ENCODE results near the gene STARD10. TPM values are rescaled to one million over a fixed set of nuclear protein-coding genes. Genes with fewer than 3 reads are reported as not detected.
A peak's percentile ranks its signal among the peaks of the same experiment; 100 is the strongest.
"Not testable (repeated sequence)": the region's sequence is repeated elsewhere in the genome, so short reads cannot be mapped to it uniquely, and the experiment has no call there.

The STARD10 gene
- total and polyA plus RNA-seq, 11 donors = 35.2 to 237 (median 55.2) TPM

GRCh38 chr11:72812604-72812966 is 18.7 kb upstream of the STARD10 start:
- H3K27me3 ChIP-seq = no peaks in the 10 kb centered on the region
- H3K4me3 ChIP-seq = peak overlapping the region in 10 of 12 donors; percentile 67 to 99 (median 79)
- H3K27ac ChIP-seq = peak overlapping the region in 6 of 12 donors; percentile 91 to 98 (median 96)
- WGBS, 4 donors = 47 to 72% (median 59%) methylated on average over 3 to 4 of the region's 4 CpGs
- H3K4me1 ChIP-seq = peaks cover 0 to 78% (median 33%) of the 10 kb centered on the region in 12 donors
- DNase-seq (no peak), ATAC-seq (no peak)
- no peaks in the 10 kb centered on the region for H3K9me3 ChIP-seq
- TF ChIP-seq POLR2A (IDR thresholded peaks at IDR 0.05) = no peak
- TF ChIP-seq CTCF (IDR thresholded peaks at IDR 0.05) = no peak
- H3K36me3 ChIP-seq = peaks cover 0 to 35% (median 4%) of the 10 kb centered on the region in 9 donors
- intact Hi-C loops (cut with DNase I) = loop anchor here in 1 of 10 donors (5.0 kb wide), 1 partner anchor 90 kb away; no protein-coding TSS in a partner anchor

DNA sequence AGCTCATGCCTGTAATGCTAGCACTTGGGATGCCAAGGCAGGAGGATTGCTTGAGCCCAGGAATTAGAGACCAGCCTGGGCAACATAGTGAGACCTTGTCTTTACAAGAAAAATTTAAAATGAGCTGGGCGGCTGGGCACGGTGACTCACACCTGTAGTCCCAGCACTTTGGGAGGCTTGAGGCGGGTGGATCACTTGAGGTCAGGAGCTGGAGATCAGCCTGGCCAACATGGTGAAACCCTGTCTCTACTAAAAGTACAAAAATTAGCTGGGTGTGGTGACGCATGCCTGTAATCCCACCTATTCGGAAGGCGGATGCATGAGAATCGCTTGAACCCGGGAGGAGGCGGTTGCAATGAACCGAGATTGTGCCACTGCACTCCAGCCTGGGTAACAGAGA is 17.8 kb upstream of the STARD10 start:
- peaks cover 0 to 27% (median 4%) of the 10 kb centered on the region in 9 donors for H3K36me3 ChIP-seq
- H3K9me3 ChIP-seq, H3K27me3 ChIP-seq, ATAC-seq: not testable (repeated sequence)
- WGBS, 4 donors = 96 to 97% (median 96%) methylated on average over 10 of the region's 10 CpGs
- DNase-seq = peak in 1 of 5 donors; percentile 12
- H3K27ac ChIP-seq = peak overlapping the region in 1 of 12 donors; percentile 96
- peaks cover 0 to 84% (median 33%) of the 10 kb centered on the region in 12 donors for H3K4me1 ChIP-seq
- intact Hi-C loops (cut with DNase I) = loop anchor here in 1 of 10 donors (5.0 kb wide), 1 partner anchor 89 kb away; no protein-coding TSS in a partner anchor
- peak overlapping the region in 2 of 12 donors; percentile 74 to 91 for H3K4me3 ChIP-seq

DNA sequence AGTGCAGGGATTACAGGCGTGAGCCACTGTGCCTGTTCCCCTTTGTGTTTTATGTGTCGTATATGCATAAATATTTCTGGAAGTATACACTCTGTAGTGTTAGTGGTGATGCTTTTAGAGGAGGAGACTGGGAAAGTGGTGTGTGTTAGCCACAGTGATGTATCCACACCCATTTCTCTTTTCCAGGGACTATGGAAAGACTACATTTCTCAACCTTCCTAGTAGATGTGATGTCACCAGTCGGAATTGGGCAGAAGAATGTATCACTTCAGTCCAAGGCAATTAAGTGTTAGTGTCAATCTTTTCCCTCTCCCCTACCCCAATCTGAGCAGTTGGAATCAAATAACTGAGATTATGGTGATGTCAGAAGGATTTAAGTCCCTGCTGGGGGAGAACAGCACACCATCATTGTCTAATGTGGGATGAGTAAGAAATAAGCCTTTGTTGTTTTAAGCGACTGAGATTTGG is 14.5 kb upstream of the STARD10 start:
- peak overlapping the region in 3 of 12 donors; percentile 9 to 94 (median 64) for H3K27ac ChIP-seq
- H3K4me1 ChIP-seq = peaks cover 0 to 83% (median 14%) of the 10 kb centered on the region in 12 donors
- peaks cover 0 to 25% (median 4%) of the 10 kb centered on the region in 9 donors for H3K36me3 ChIP-seq
- no peak for DNase-seq
- intact Hi-C loops (cut with DNase I) = loop anchor here in 1 of 10 donors (10.0 kb wide), 1 partner anchor 1346 kb away; no protein-coding TSS in a partner anchor
- no peak overlapping the region for H3K4me3 ChIP-seq
- ATAC-seq = no peak
- H3K27me3 ChIP-seq = no peaks in the 10 kb centered on the region
- 82 to 94% (median 91%) methylated on average over 4 of the region's 4 CpGs for WGBS, 4 donors
- no peaks in the 10 kb centered on the region for H3K9me3 ChIP-seq
- no peak for TF ChIP-seq CTCF (IDR thresholded peaks at IDR 0.05)
- TF ChIP-seq POLR2A (IDR thresholded peaks at IDR 0.05) = no peak

DNA sequence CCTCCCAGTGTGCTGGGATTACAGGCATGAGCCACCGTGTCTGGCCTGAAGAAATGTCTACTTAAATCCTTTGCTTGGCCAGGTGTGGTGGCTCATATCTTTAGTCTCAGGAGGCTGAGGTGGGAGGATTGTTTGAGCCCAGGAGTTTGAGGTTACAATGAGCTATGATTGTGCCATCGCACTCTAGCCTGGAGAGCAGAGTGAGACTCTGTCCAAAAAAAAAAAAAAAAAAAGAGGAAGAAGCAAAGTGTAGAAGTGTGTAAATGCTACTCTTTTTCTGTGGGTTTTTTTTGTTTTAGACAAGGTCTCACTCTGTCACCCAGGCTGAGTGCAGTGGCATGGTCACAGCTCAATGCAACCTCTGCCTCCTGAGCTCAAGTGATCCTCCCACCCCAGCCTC is 13.9 kb upstream of the STARD10 start:
- no peaks in the 10 kb centered on the region for H3K27me3 ChIP-seq
- ATAC-seq (peak in 3 of 4 donors; percentile 49 to 61 (median 55)), DNase-seq (no peak)
- H3K36me3 ChIP-seq = peaks cover 0 to 25% (median 4%) of the 10 kb centered on the region in 9 donors
- no peaks in the 10 kb centered on the region for H3K9me3 ChIP-seq
- TF ChIP-seq POLR2A (IDR thresholded peaks at IDR 0.05) (no peak), CTCF (IDR thresholded peaks at IDR 0.05) (no peak)
- 79 to 84% (median 79%) methylated on average over 2 of the region's 2 CpGs for WGBS, 4 donors
- no peak overlapping the region for H3K4me3 ChIP-seq
- H3K4me1 ChIP-seq = peaks cover 0 to 80% (median 9%) of the 10 kb centered on the region in 12 donors
- peak overlapping the region in 6 of 12 donors; percentile 9 to 94 (median 44) for H3K27ac ChIP-seq
- intact Hi-C loops (cut with DNase I) = loop anchor here in 1 of 10 donors (10.0 kb wide), 1 partner anchor 1347 kb away; no protein-coding TSS in a partner anchor

All from heart left ventricle (tissue), 16 donors.